Common myeloid progenitor, CD34-positive (primary cell): ENCODE results near the gene PITPNC1.

Experiments
- CTCF ChIA-PET: fragments of 350-600 bp; sonication (Branson Sonifier 250); formaldehyde crosslinking; loops from one replicate; lab custom pipeline; 2021; ENCODE audit warnings: antibody characterized with exemption; lab: Charles Lee
- POLR2A ChIA-PET: fragments of 350-600 bp; sonication (Branson Sonifier 250); formaldehyde crosslinking; loops from one replicate; lab custom pipeline; 2021; ENCODE audit warnings: antibody characterized with exemption; lab: Charles Lee
- DNase-seq, 3 donors: peaks; one replicate each; pipeline versions ENCODE4 v3.0.0 to v3.0.0-alpha.2; 2013
- H3K27ac ChIP-seq, 2 experiments: 1 replicate in 1 of 2; 2 replicates in 1 of 2; pipeline ENCODE4 v1.7.0; 2013; ENCODE audit warnings: inconsistent platforms in 2 of 2, low read length in 2 of 2, mild to moderate bottlenecking in 2 of 2, low read depth in 1 of 2, moderate library complexity in 1 of 2; ENCODE audit not compliant: severe bottlenecking in 2 of 2, insufficient read depth in 1 of 2, poor library complexity in 1 of 2
- H3K27me3 ChIP-seq, 5 experiments: replicated peaks in 2 of 5; 1 replicate in 3 of 5; 2 replicates in 2 of 5; pipeline versions ENCODE4 v1.6.1 to v1.7.0; 2013; ENCODE audit warnings: low read length in 4 of 5, mild to moderate bottlenecking in 2 of 5, moderate library complexity in 2 of 5, inconsistent platforms in 1 of 5; ENCODE audit not compliant: insufficient read depth in 5 of 5, control insufficient read depth in 4 of 5
- H3K36me3 ChIP-seq, 4 experiments: 1 replicate in 2 of 4; 2 replicates in 2 of 4; pipeline versions ENCODE4 v1.6.1 to v1.7.0; 2013; ENCODE audit warnings: low read length in 3 of 4, control low read depth in 1 of 4, mild to moderate bottlenecking in 1 of 4; ENCODE audit not compliant: control insufficient read depth in 4 of 4, insufficient read depth in 4 of 4
- H3K4me1 ChIP-seq, 4 experiments: 1 replicate in 3 of 4; 2 replicates in 1 of 4; pipeline versions ENCODE4 v1.6.1 to v1.7.1; 2013; ENCODE audit warnings: low read length in 3 of 4, mild to moderate bottlenecking in 3 of 4, control low read depth in 1 of 4, inconsistent platforms in 1 of 4, moderate library complexity in 1 of 4; ENCODE audit not compliant: control insufficient read depth in 4 of 4, insufficient read depth in 4 of 4; ENCODE audit errors: control extremely low read depth in 1 of 4
- H3K4me3 ChIP-seq, 7 experiments: 1 replicate in 4 of 7; 2 replicates in 3 of 7; pipeline versions ENCODE4 v1.5.1 to v1.7.0; 2013; ENCODE audit warnings: mild to moderate bottlenecking in 7 of 7, low read length in 6 of 7, moderate library complexity in 6 of 7, inconsistent platforms in 2 of 7, low read depth in 2 of 7, control low read depth in 1 of 7; ENCODE audit not compliant: insufficient read depth in 4 of 7, control insufficient read depth in 1 of 7; ENCODE audit errors: extremely low read depth in 1 of 7
- H3K9me3 ChIP-seq, 5 experiments: 1 replicate in 4 of 5; 2 replicates in 1 of 5; pipeline versions ENCODE4 v1.6.1 to v1.7.1; 2013; ENCODE audit warnings: low read length in 4 of 5, mild to moderate bottlenecking in 2 of 5, inconsistent platforms in 1 of 5, low read depth in 1 of 5, moderate library complexity in 1 of 5; ENCODE audit not compliant: control insufficient read depth in 4 of 5, insufficient read depth in 2 of 5; ENCODE audit errors: control extremely low read depth in 1 of 5
- WGBS: methylation state at CpG from one replicate; pipeline ENCODE4 v1.1.5; 2013; ENCODE audit not compliant: insufficient coverage; 5-methylcytosine and 5-hydroxymethylcytosine counted together

Gene PITPNC1

DNA sequence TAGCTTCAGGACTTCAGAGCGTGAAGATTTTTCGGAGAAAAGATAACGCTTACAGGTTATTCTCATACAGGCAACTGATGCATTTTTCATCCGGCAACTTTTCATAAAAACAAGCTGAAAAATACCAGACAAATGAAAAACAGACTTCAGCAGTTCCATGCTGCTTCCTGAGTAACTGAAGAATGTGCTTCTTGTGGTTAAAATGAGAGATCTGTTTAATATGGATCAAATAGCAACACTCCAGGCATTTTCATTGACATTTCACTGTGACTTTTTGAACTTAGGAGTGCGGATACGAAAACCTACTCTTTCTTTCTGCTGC lies 705 bp upstream of the PITPNC1 start:
- H3K27me3 ChIP-seq: no peaks in the 10 kb centered on the region
- H3K36me3 ChIP-seq: no peaks in the 10 kb centered on the region
- H3K9me3 ChIP-seq: peaks cover 0 to 3% (median 0%) of the 10 kb centered on the region in 5 experiments
- ChIA-PET CTCF (interaction anchor here (0.9 to 9.1 kb wide), 7 partner anchors 11 to 310 kb away, joined by 3 to 114 read pairs (median 4); no protein-coding TSS in a partner anchor), POLR2A (no interaction called here)
- H3K4me1 ChIP-seq: peaks cover 13 to 40% (median 39%) of the 10 kb centered on the region in 4 experiments
- no peak overlapping the region for H3K27ac ChIP-seq
- DNase-seq: no peak
- peak overlapping the region in 6 of 7 experiments; percentile 86 to 94 (median 88) for H3K4me3 ChIP-seq
- WGBS: 28% methylated on average over 4 of the region's 6 CpGs

DNA sequence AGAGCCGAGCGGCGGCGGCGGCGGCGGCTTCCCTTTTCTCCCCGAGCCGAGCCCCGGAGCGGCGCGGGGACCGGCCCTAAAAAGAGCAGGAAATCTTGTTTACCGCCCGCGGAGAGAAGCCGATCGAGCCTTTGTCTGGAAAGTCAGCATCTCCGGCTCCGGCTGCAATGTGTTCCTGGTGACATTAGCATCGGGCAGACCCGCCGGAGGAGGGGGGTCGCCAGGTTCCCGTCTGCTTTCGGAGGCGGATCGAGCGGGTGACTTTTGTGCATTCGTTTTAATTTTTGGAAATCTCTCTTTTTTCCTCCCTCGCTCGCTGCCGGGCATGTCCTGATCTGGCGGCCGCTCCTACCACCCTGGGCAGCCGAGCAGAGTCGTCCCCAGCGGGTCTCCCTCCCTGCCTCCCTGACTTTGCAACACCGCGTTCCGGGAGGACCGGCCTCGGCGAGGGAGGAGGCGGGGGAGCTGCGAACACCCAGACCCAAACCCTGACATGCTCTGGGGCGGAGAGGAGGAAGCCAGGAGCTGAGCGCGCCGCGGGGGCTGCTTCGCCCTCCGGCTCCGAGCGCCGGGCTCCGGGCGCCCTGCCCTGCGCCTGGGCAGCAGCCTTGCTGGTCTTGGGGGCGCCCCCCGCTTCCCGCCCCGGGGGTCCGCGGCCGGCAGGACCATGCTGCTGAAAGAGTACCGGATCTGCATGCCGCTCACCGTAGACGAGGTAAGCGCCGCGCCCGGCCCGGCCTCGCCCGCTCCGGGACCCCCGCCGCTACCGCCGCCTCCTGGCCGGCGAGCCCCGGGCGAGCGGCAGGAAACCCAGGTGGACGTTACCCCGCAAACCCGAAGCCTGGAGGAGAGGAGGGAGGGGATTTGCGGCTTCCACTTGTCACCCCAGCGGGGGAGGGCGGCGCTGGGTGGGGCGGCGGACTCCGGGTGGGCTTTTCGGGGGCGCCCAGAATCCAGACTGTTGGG lies 690 bp downstream of the PITPNC1 start:
- no peaks in the 10 kb centered on the region for H3K27me3 ChIP-seq
- peak in 2 of 3 donors; percentile 52 to 67 for DNase-seq
- under 1% methylated on average over 72 of the region's 100 CpGs for WGBS
- peaks cover 0 to 3% (median 0%) of the 10 kb centered on the region in 5 experiments for H3K9me3 ChIP-seq
- peak overlapping the region; percentile 84 to 94 (median 88) for H3K4me3 ChIP-seq
- CTCF ChIA-PET: interaction anchor here (0.5 to 9.1 kb wide), 17 partner anchors 9 to 337 kb away, joined by 3 to 114 read pairs (median 3); no protein-coding TSS in a partner anchor
- H3K27ac ChIP-seq: peak overlapping the region in 1 of 2 experiments; percentile 54
- peaks cover 13 to 40% (median 39%) of the 10 kb centered on the region in 4 experiments for H3K4me1 ChIP-seq
- POLR2A ChIA-PET: interaction anchor here (1.6 kb wide), 1 partner anchor 12 kb away, joined by 3 read pairs; no protein-coding TSS in a partner anchor
- no peaks in the 10 kb centered on the region for H3K36me3 ChIP-seq

DNA sequence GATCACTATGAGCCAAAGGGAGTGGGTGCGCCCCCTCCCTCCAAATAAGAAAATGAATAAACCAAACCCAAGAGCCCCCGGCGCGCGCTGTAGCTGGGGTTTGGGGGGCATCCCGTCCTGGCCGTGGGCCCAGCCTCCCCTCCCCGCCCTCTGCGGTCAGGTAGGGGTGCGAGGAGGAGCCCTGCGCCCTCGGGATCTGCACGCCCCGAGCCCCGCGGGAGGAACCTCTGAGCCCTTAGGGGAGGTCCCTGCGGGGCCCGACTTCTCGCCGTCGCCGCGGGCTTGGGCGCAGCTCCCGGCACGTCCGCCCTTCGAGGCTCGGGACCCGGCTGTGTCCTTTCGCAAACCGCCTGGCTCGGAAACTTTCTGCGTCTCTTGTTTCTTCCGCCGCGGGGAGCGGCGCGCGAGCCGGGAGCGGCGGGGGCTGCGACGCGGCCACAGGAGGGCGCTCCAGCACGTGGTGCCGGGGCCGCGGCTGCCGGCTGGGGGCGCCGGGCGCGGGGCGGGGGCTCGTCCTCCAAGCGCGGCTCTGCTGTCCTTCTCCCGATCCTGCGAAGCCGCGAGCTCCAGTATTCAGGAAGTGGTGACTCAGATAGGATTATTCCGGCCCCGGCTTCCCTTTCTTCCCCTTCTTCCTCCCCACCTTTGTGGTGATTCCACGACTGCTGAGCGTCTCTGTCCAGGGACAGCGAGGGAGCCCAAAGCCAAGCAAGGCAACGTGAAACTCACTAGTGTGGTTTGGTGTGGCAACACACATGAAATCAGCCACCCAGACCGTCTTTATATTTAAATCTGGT lies 1.6 kb downstream of the PITPNC1 start:
- WGBS: under 1% methylated on average over 58 of the region's 72 CpGs
- Histone ChIP-seq H3K4me3 (peak overlapping the region; percentile 84 to 94 (median 88)), H3K27me3 (no peaks in the 10 kb centered on the region), H3K4me1 (peaks cover 13 to 40% (median 39%) of the 10 kb centered on the region in 4 experiments), H3K9me3 (peaks cover 0 to 3% (median 0%) of the 10 kb centered on the region in 5 experiments), H3K27ac (peak overlapping the region in 1 of 2 experiments; percentile 54), H3K36me3 (no peaks in the 10 kb centered on the region)
- CTCF ChIA-PET: interaction anchor here (0.7 to 9.1 kb wide), 19 partner anchors 9 to 336 kb away, joined by 3 to 114 read pairs (median 3); no protein-coding TSS in a partner anchor
- POLR2A ChIA-PET: interaction anchor here (1.6 kb wide), 1 partner anchor 13 kb away, joined by 3 read pairs; no protein-coding TSS in a partner anchor
- DNase-seq: peak; percentile 58 to 74 (median 71)

DNA sequence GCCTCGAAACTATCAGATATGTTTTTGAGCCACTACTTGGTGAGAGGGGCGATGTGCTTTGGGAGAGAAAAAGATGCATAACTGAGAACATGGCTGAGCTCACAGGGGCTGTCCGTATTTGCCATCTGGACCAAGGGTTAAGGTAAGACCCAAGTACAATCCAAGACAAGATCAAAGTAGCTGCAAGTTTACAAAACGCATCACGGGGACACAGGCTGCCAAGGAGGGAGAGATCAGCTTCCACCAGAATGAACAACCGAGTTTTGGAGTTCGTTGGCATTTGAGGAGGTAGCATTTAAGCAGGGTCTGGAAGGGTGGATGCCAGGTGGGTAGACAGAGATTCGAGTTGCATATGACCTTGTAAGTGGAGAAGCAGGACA lies 2.2 kb downstream of the PITPNC1 start:
- Histone ChIP-seq H3K27ac (no peak overlapping the region), H3K36me3 (no peaks in the 10 kb centered on the region), H3K9me3 (peaks cover 0 to 3% (median 0%) of the 10 kb centered on the region in 5 experiments), H3K4me1 (peaks cover 13 to 36% (median 34%) of the 10 kb centered on the region in 4 experiments), H3K4me3 (peak overlapping the region in 6 of 7 experiments; percentile 86 to 94 (median 88)), H3K27me3 (no peaks in the 10 kb centered on the region)
- POLR2A ChIA-PET: no interaction called here
- 84% methylated on average over 8 of the region's 8 CpGs for WGBS
- DNase-seq: no peak
- CTCF ChIA-PET: interaction anchor here (1.0 to 9.1 kb wide), 10 partner anchors 8 to 241 kb away, joined by 3 to 114 read pairs (median 5); no protein-coding TSS in a partner anchor

DNA sequence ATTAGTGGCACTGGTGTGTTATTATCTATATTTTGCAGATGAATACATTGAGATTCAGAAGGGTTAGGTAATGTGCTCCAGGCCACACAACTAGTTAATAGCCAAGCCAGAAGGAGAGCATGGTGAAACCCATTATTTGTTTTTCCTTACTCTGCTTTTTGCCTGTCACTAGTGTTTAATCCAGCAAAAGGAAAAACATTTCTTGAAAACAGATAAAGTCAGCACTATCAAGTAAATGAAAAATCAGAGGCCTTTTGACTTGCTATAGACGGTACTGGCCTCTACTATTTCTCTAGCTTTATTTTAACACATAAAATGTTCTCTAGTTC lies 4.8 kb downstream of the PITPNC1 start:
- H3K9me3 ChIP-seq: peaks cover 0 to 3% (median 0%) of the 10 kb centered on the region in 5 experiments
- CTCF ChIA-PET: interaction anchor here (0.7 to 1.0 kb wide), 2 partner anchors 95 to 221 kb away, joined by 3 read pairs; no protein-coding TSS in a partner anchor
- no CpG with 5 or more reads among the region's 1 CpG for WGBS
- POLR2A ChIA-PET: no interaction called here
- no peaks in the 10 kb centered on the region for H3K27me3 ChIP-seq
- peaks cover 2 to 11% (median 9%) of the 10 kb centered on the region in 4 experiments for H3K4me1 ChIP-seq
- H3K27ac ChIP-seq: no peak overlapping the region
- no peak for DNase-seq
- no peak overlapping the region for H3K4me3 ChIP-seq
- no peaks in the 10 kb centered on the region for H3K36me3 ChIP-seq

DNA sequence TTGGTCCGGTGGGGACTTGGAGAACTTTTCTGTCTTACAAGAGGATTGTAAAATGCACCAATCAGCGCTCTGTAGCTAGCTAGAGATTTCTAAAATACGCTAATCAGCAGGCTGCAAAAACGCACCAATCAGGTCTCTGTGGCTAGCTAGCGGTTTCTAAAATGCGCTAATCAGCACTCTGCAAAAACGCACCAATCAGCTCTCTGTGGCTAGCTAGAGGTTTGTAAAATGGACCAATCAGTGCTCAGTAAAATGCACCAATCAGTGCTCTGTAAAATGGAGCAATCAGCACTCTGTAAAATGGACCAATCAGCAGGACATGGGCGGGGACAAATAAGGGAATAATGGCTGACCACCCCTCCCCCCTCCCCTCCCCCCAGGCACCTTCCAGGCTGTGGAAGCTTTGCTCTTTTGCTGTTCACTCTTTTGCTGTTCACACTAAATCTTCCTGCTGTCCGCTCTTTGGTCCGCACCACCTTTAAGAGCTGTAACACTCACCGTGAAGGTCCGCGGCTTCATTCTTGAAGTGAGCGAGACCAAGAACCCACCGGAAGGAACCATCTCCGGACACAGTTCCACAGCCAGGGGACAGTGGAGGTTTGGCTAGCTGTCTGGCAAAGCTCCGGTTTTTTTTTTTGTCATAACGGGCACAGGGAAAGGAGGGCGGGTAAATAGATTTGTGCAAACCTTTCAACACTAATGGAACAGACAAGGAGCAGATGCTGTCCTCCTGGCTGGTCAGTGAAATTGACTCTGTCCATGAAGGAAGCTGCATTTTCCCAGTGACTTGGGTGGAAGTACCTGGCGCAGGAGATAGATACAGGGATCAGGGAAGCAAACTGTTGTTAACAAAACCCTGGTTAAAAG lies 8.3 kb downstream of the PITPNC1 start:
- Histone ChIP-seq H3K4me3 (no peak overlapping the region), H3K36me3 (no peaks in the 10 kb centered on the region), H3K4me1 (peaks cover 0 to 5% (median 1%) of the 10 kb centered on the region in 4 experiments), H3K27me3 (no peaks in the 10 kb centered on the region), H3K27ac (no peak overlapping the region), H3K9me3 (no peaks in the 10 kb centered on the region)
- WGBS: 95% methylated on average over 17 of the region's 20 CpGs
- CTCF ChIA-PET: interaction anchor here (0.8 to 6.6 kb wide), 4 partner anchors 10 to 90 kb away, joined by 3 to 52 read pairs (median 7); no protein-coding TSS in a partner anchor
- POLR2A ChIA-PET: no interaction called here
- DNase-seq: peak in 1 of 3 donors; percentile 21
